K562 (cell line): ENCODE results near the gene CSAD. TPM values are rescaled to one million over a fixed set of nuclear protein-coding genes. Genes with fewer than 3 reads are reported as not detected.

Experiments
- ATAC-seq: fragments of 200-7000 bp; cut with Tn5 transposase; 3 replicates; pipeline ENCODE4 v1.9.1; 2020; ENCODE audit warnings: moderate library complexity
- BruUV-seq: library from RNA; stranded (reverse); fragments of 400-500 nt; replicated peaks from 2 replicates; lab custom pipeline; 2021; lab: Mats Ljungman, UMichigan
- CTCF ChIA-PET: fragments of 300-600 bp; formaldehyde crosslinking; extraction: SDS; loops from one replicate; lab custom pipeline; 2021; ENCODE audit warnings: low intra/inter-chr PET ratio; lab: Yijun Ruan, JAX
- POLR2A ChIA-PET: fragments of 300-600, 350-650 bp; sonication (Branson Sonifier 250); formaldehyde crosslinking; extraction: SDS; loops from one replicate; lab custom pipeline; 2021; ENCODE audit warnings: antibody characterized with exemption, inconsistent platforms; lab: Yijun Ruan, JAX
- DNase-seq, 4 experiments: peaks; one replicate each; pipeline versions ENCODE4 v3.0.0 to v3.0.0-alpha.2; 2011 to 2018; ENCODE audit warnings: low spot score in 3 of 4, mixed read lengths in 3 of 4; ENCODE audit errors: extremely low read depth in 1 of 4
- FAIRE-seq: peaks from 2 replicates; lab custom pipeline; 2011; peaks lifted over from hg19 to GRCh38; lab: Jason Lieb, UNC
- H2AFZ ChIP-seq: 2 replicates; pipeline ENCODE4 v1.6.0; 2011; ENCODE audit warnings: low read depth, low read length, control low read depth, inconsistent platforms
- H3K27ac ChIP-seq: fragments of 200-600 bp; 3 replicates; pipeline ENCODE4 v1.8.0; 2011; ENCODE audit warnings: low read depth, mild to moderate bottlenecking, control low read depth, inconsistent platforms, low read length, moderate library complexity, mixed read lengths; ENCODE audit errors: extremely low read depth
- H3K27me3 ChIP-seq, 2 experiments: fragments of 300-600 bp in 1 of 2; 2 replicates in 1 of 2; 3 replicates in 1 of 2; pipeline versions ENCODE4 v1.6.0 to v1.8.0; 2011; ENCODE audit warnings: inconsistent platforms in 2 of 2, low read length in 2 of 2, mild to moderate bottlenecking in 1 of 2, mixed read lengths in 1 of 2, moderate library complexity in 1 of 2; ENCODE audit not compliant: control insufficient read depth in 2 of 2, insufficient read depth in 2 of 2
- H3K36me3 ChIP-seq: fragments of 300-600 bp; 3 replicates; pipeline ENCODE4 v1.8.0; 2011; ENCODE audit warnings: mild to moderate bottlenecking, low read length, inconsistent platforms; ENCODE audit not compliant: control insufficient read depth, insufficient read depth
- H3K4me1 ChIP-seq, 2 experiments: fragments of 200-600 bp in 1 of 2; replicated peaks in 1 of 2; 2 replicates in 1 of 2; 3 replicates in 1 of 2; pipeline versions ENCODE4 v1.5.1 to v1.8.0; 2011; ENCODE audit warnings: inconsistent platforms in 2 of 2, low read length in 2 of 2, mild to moderate bottlenecking in 1 of 2, mixed read lengths in 1 of 2, moderate library complexity in 1 of 2; ENCODE audit not compliant: control insufficient read depth in 2 of 2, insufficient read depth in 2 of 2
- H3K4me2 ChIP-seq: 2 replicates; pipeline ENCODE4 v1.6.1; 2011; ENCODE audit warnings: low read length, control low read depth, inconsistent platforms, mixed read lengths; ENCODE audit not compliant: insufficient read depth
- H3K4me3 ChIP-seq: fragments of 200-600 bp; sonication (generic), shearing (Covaris generic); 2 replicates; pipeline ENCODE4 v1.5.1; 2016; ENCODE audit warnings: control low read depth, inconsistent platforms
- H3K79me2 ChIP-seq: fragments of 200-600 bp; 3 replicates; pipeline ENCODE4 v1.8.0; 2011; ENCODE audit warnings: low read length, inconsistent platforms; ENCODE audit not compliant: control insufficient read depth, insufficient read depth
- H3K9ac ChIP-seq, 2 experiments: 2 replicates each; pipeline versions ENCODE4 v1.6.0 to v1.6.1; 2011; ENCODE audit warnings: low read depth in 2 of 2, low read length in 2 of 2, control low read depth in 1 of 2, inconsistent platforms in 1 of 2, mild to moderate bottlenecking in 1 of 2, mixed read lengths in 1 of 2; ENCODE audit not compliant: insufficient read depth in 1 of 2
- H3K9me1 ChIP-seq: one replicate; pipeline ENCODE4 v1.6.0; 2011; ENCODE audit warnings: inconsistent platforms, mild to moderate bottlenecking, low read length, moderate library complexity; ENCODE audit not compliant: control insufficient read depth, insufficient read depth
- H3K9me3 ChIP-seq: replicated peaks from 2 replicates; pipeline ENCODE4 v1.5.1; 2011; ENCODE audit warnings: low read depth, low read length, inconsistent platforms; ENCODE audit not compliant: control insufficient read depth, insufficient read depth
- H4K20me1 ChIP-seq: replicated peaks from 2 replicates; pipeline ENCODE4 v1.6.1; 2011; ENCODE audit warnings: low read length, inconsistent platforms, mixed read lengths; ENCODE audit not compliant: control insufficient read depth, insufficient read depth
- CTBP1 ChIP-seq: fragments of 450-650 bp; IDR thresholded peaks from 2 replicates; pipeline ENCODE4 v1.6.1; 2016; ENCODE audit warnings: borderline replicate concordance
- CTCF ChIP-seq, 3 experiments: IDR thresholded peaks in 2 of 3; conservative IDR thresholded peaks in 1 of 3; 2 replicates each; pipeline ENCODE4 v1.5.1; 2011 to 2012; ENCODE audit warnings: low read length in 3 of 3, mild to moderate bottlenecking in 3 of 3, control low read depth in 2 of 3, improper control_type of control experiment in 1 of 3, inconsistent platforms in 1 of 3, low read depth in 1 of 3, mixed read lengths in 1 of 3, moderate library complexity in 1 of 3; ENCODE audit not compliant: insufficient read depth in 2 of 3
- DNMT1 ChIP-seq: fragments of 450-650 bp; IDR thresholded peaks from 2 replicates; pipeline ENCODE4 v1.6.1; 2016; ENCODE audit warnings: antibody characterized with exemption, mild to moderate bottlenecking
- ETV5 ChIP-seq: sonication (generic); formaldehyde crosslinking; IDR thresholded peaks from 2 replicates; pipeline ENCODE4 v1.4.0; 2020; ENCODE audit warnings: low read depth, mild to moderate bottlenecking, missing genetic modification reagents
- FOXP4 ChIP-seq: sonication (generic); formaldehyde crosslinking; IDR thresholded peaks from 2 replicates; pipeline ENCODE4 v1.8.0; 2022; ENCODE audit warnings: mild to moderate bottlenecking, missing genetic modification reagents, borderline replicate concordance
- FUS ChIP-seq: fragments of 200-400 bp; formaldehyde crosslinking; optimal IDR thresholded peaks from 2 replicates; pipeline ENCODE3; 2017; ENCODE audit warnings: low read depth, low read length
- HDAC1 ChIP-seq, 2 experiments: fragments of 450-650 bp; IDR thresholded peaks; 2 replicates each; pipeline ENCODE4 v1.6.1; 2016 to 2017; ENCODE audit warnings: inconsistent platforms in 1 of 2, mild to moderate bottlenecking in 1 of 2, moderate library complexity in 1 of 2
- KHSRP ChIP-seq: fragments of 450-650 bp; IDR thresholded peaks from 2 replicates; pipeline ENCODE4 v1.6.1; 2017
- LCOR ChIP-seq: sonication (generic); formaldehyde crosslinking; IDR thresholded peaks from 2 replicates; pipeline ENCODE4 v1.8.0; 2022; ENCODE audit warnings: mild to moderate bottlenecking, missing genetic modification reagents
- NCOA6 ChIP-seq: fragments of 450-650 bp; IDR thresholded peaks from 2 replicates; pipeline ENCODE4 v1.6.1; 2017; ENCODE audit warnings: mild to moderate bottlenecking
- RBM34 ChIP-seq: fragments of 200-400 bp; formaldehyde crosslinking; IDR thresholded peaks from 2 replicates; pipeline ENCODE4 v1.6.1; 2018; ENCODE audit warnings: low read length, borderline replicate concordance; ENCODE audit not compliant: insufficient read depth
- SIN3A ChIP-seq, 2 experiments: fragments of 150-350 bp in 1 of 2; IDR thresholded peaks; 2 replicates each; pipeline ENCODE4 v1.6.1; 2011 to 2016; ENCODE audit warnings: borderline replicate concordance in 2 of 2, low read depth in 2 of 2, low read length in 2 of 2, mild to moderate bottlenecking in 2 of 2, moderate library complexity in 2 of 2; ENCODE audit not compliant: control insufficient read depth in 1 of 2
- SMARCE1 ChIP-seq: fragments of 450-650 bp; IDR thresholded peaks from 2 replicates; pipeline ENCODE4 v1.7.1; 2016; ENCODE audit warnings: mild to moderate bottlenecking
- TAF15 ChIP-seq: fragments of 200-400 bp; formaldehyde crosslinking; IDR thresholded peaks from 2 replicates; pipeline ENCODE4 v1.6.1; 2017; ENCODE audit warnings: mild to moderate bottlenecking, low read depth, low read length, moderate library complexity
- ZC3H8 ChIP-seq: fragments of 450-650 bp; IDR thresholded peaks from 2 replicates; pipeline ENCODE4 v1.6.1; 2017
- ZFPM2 ChIP-seq: fragments of 250-450 bp; sonication (Bioruptor Pico); IDR thresholded peaks from 2 replicates; pipeline ENCODE4 v1.5.1; 2022; ENCODE audit warnings: mild to moderate bottlenecking
- ZNF197 ChIP-seq: fragments of 200-800 bp; sonication (Bioruptor generic); IDR thresholded peaks from 2 replicates; pipeline ENCODE4 v1.6.1; 2016; ENCODE audit warnings: low read depth, missing genetic modification characterization, missing compliant biosample characterization
- ZNF282 ChIP-seq: sonication (generic); formaldehyde crosslinking; IDR thresholded peaks from 2 replicates; pipeline ENCODE4 v1.8.1; 2023; ENCODE audit warnings: missing genetic modification reagents
- ZNF77 ChIP-seq: fragments of 250-450 bp; sonication (Bioruptor Pico); IDR thresholded peaks from 2 replicates; pipeline ENCODE4 v1.5.0; 2020
- WGBS: fragments of 100-300 bp; shearing (Covaris generic); methylation state at CpG from one replicate; pipeline ENCODE4 v1.1.6; 2016; ENCODE audit warnings: low coverage, mixed read lengths; ENCODE audit not compliant: insufficient coverage; ENCODE audit errors: missing lambda C conversion rate; 5-methylcytosine and 5-hydroxymethylcytosine counted together
- in situ Hi-C: fragments of 300-500 bp; cut with MboI; formaldehyde crosslinking; loops from 4 replicates; pipeline ENCODE4 v1.15.0; 2018; ENCODE audit warnings: inconsistent platforms, mixed read lengths
- intact Hi-C: fragments of 100-400 bp; cut with micrococcal nuclease; formaldehyde crosslinking; loops from 2 replicates; pipeline ENCODE4 v1.14.2; 2022
- polyA plus RNA-seq, 8 experiments: library from polyadenylated mRNA; depleted of rRNA in 4 of 8; stranded (reverse) in 5 of 8; unstranded in 3 of 8; fragments of >200 nt; fragmentation: Nextera tagmentation in 2 of 8; fragmentation: Illumina TruSeq in 1 of 8; extraction: Ambion mirVana in 2 of 8; extraction: Trizol in 1 of 8; gene quantifications; 2 replicates each; pipeline versions ENCODE4 v1.2.1 to v1.2.3, GENCODE V29; 2011 to 2014; ENCODE audit warnings: inconsistent platforms in 1 of 8, missing spikeins in 1 of 8
- total RNA-seq, 7 experiments: library from RNA; depleted of rRNA in 6 of 7; stranded (reverse); fragments of >200 nt in 6 of 7; fragmentation: Illumina TruSeq in 2 of 7; extraction: Trizol in 2 of 7; gene quantifications; 2 replicates each; pipeline versions ENCODE4 v1.2.1 to v1.2.3, GENCODE V29; 2011 to 2021; ENCODE audit warnings: low replicate concordance in 1 of 7

The CSAD gene
- total and polyA plus RNA-seq, 9 of the 15 experiments (the other 6 are each of a cell fraction or from before 2014, with no cell fraction given), result 1.8 to 19.6 (median 8.1) TPM

- in situ Hi-C loops (no loop called here), intact Hi-C loops (no loop called here)
- no peak overlapping the region for H3K4me2 ChIP-seq
- H3K27me3 ChIP-seq, result no peaks in the 10 kb centered on the region
- ChIA-PET CTCF (no interaction called here), POLR2A (interaction anchor here (0.5 to 1.6 kb wide), 6 partner anchors 8 to 761 kb away, joined by 3 to 9 read pairs (median 4); partner anchors contain the start of genes CSAD and ZNF740)
- BruUV-seq, result no TSS peak
- H3K27ac ChIP-seq, result no peak overlapping the region
- H4K20me1 ChIP-seq, result peaks cover 4% of the 10 kb centered on the region; the same call in 1 of the 2 replicates
- peaks cover 3 to 6% of the 10 kb centered on the region in 2 experiments; a peak in 3 of 5 replicates for H3K4me1 ChIP-seq
- H2AFZ ChIP-seq, result no peak overlapping the region
- FAIRE-seq (no peak), ATAC-seq (no peak), DNase-seq (no peak)
- peaks cover 32% of the 10 kb centered on the region; the same call in 2 of the 3 replicates for H3K36me3 ChIP-seq
- no peak overlapping the region for H3K4me3 ChIP-seq
- 89% methylated on average over 11 of the region's 11 CpGs for WGBS
- no peak overlapping the region for H3K9ac ChIP-seq
- H3K79me2 ChIP-seq, result no peaks in the 10 kb centered on the region
- no peak for TF ChIP-seq FOXP4 (CRISPR knock-in tag)
- TF ChIP-seq FUS, result no peak
- no peak for TF ChIP-seq DNMT1
- no peak for TF ChIP-seq TAF15
- TF ChIP-seq ETV5 (CRISPR knock-in tag), result no peak
- TF ChIP-seq LCOR, result no peak
- TF ChIP-seq ZC3H8, result no peak
- TF ChIP-seq ZNF77 (CRISPR knock-in tag), result no peak
- TF ChIP-seq NCOA6, result no peak
- TF ChIP-seq ZFPM2, result no peak
- TF ChIP-seq SIN3A (IDR thresholded peaks at IDR 0.05; ENCODE audit: borderline replicate concordance in 2 of 2, control insufficient read depth in 1 of 2, low read depth in 2 of 2, low read length in 2 of 2), result no peak
- TF ChIP-seq RBM34, result no peak
- TF ChIP-seq ZNF282 (CRISPR knock-in tag), result no peak
- TF ChIP-seq ZNF197 (CRISPR knock-in tag), result no peak
- TF ChIP-seq CTBP1, result no peak
- TF ChIP-seq HDAC1 (IDR thresholded peaks at IDR 0.05), result no peak
- TF ChIP-seq CTCF (IDR thresholded peaks at IDR 0.05 in 2 of 3, conservative IDR thresholded peaks at IDR 0.05 in 1 of 3; ENCODE audit: insufficient read depth in 2 of 3, low read depth in 1 of 3, low read length in 3 of 3), result no peak
- no peak for TF ChIP-seq KHSRP
- no peak for TF ChIP-seq SMARCE1
- no peaks in the 10 kb centered on the region for H3K9me3 ChIP-seq
- H3K9me1 ChIP-seq, result no peaks in the 10 kb centered on the region
These were observed 10.6 kb upstream of the CSAD start for GRCh38 chr12:53191096-53191884.
